Measurements from ENCODE around the gene KIF1B. TPM values are rescaled to one million over a fixed set of nuclear protein-coding genes. Genes with fewer than 3 reads are reported as not detected.

KIF1B gene
- polyA plus RNA-seq, 1 of the 3 experiments (the other 2 are of a cell fraction), result 6.8 TPM

DNA sequence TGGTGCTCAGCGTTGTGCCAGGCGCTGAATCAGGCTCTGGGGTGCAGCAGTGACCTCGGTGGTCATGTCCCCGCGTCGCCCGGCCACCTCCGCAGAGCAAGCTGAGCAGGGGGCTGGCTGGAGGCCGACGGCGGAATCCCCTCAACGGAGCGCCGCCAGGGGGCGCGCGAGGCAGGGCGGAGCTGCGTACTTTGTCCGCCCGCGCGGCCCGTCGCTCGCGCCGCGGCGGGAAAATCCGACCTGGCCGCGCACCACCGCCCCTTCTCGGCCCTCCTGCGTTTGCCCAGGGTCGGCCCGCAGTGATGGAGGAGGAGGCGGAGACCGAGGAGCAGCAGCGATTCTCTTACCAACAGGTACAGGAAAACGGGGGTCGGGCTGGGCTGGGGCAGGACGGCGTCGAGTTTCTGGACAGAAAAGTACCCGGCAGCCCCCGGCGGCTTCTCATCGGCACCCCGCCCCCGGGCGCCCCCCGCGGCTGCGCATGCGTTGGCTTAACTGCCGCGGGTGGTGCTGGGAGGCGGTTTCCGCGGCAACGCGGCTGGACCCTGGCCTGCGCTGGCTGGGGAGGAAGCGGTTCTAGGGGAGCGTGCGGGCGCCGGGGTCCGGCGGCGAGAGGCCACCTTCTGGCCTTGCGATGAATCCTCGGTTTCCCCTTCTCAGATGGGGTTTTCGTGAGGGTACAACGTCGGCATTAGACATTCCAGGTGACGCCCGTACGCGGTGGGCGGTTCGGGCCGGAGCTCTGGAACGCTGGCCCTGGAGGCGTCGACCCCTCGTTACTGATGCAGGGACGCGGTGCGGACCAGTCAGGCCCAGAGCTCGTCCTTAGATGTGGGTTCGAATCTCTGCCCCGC is 220.1 kb downstream of the KIF1B start, which contains the start of gene CENPS:
Gene CENPS, plus strand, starts transcription at position 218 of the 854 bp plus-strand sequence. Its CDS starts 85 bp downstream, at position 303.
- Histone ChIP-seq H3K79me2 (ENCODE audit: insufficient read depth) (peaks cover 18% of the 10 kb centered on the region), H3K36me3 (replicated peaks in 1 of 2; ENCODE audit: control insufficient read depth in 1 of 2, insufficient read depth in 2 of 2, low read length in 1 of 2) (peaks cover 0 to 3% of the 10 kb centered on the region in 2 experiments), H3K9ac (peak within 1 kb of the TSS; percentile 72), H3K9me3 (no peaks in the 10 kb centered on the region), H4K20me1 (ENCODE audit: insufficient read depth) (no peaks in the 10 kb centered on the region), H3F3A (replicated peaks; ENCODE audit: insufficient read depth) (no peaks in the 10 kb centered on the region), H3K4me3 (ENCODE audit: low read depth in 2 of 2, low read length in 1 of 2) (peak within 1 kb of the TSS; percentile 68 to 82), H3K4me1 (ENCODE audit: control insufficient read depth in 1 of 2, insufficient read depth in 2 of 2, low read depth in 1 of 2, low read length in 1 of 2) (peaks cover 3 to 9% of the 10 kb centered on the region in 2 experiments; a peak in 1 of 4 replicates), H2AFZ (ENCODE audit: low read depth) (peak within 1 kb of the TSS; percentile 85), H3K9me2 (no peaks in the 10 kb centered on the region), H3K27ac (ENCODE audit: low read depth in 2 of 2, low read length in 1 of 2) (peak within 1 kb of the TSS; percentile 67 to 85), H3K4me2 (peak within 1 kb of the TSS; percentile 91), H3K27me3 (ENCODE audit: insufficient read depth) (no peaks in the 10 kb centered on the region)
- POLR2A ChIA-PET, result interaction anchor here (0.8 to 2.0 kb wide), 5 partner anchors 23 to 220 kb away, joined by 3 to 11 read pairs (median 3); partner anchors contain the start of gene KIF1B
- DNase-seq, result peak; percentile 98
- under 1% methylated on average over 24 of the region's 95 CpGs for WGBS (ENCODE audit: low lambda C conversion rate)
- CTCF ChIA-PET, result interaction anchor here (0.6 to 10.8 kb wide), 44 partner anchors 11 to 556 kb away, joined by 3 to 203 read pairs (median 4); partner anchors contain the start of genes CORT, DFFA, KIF1B and PGD
- TF ChIP-seq, protein P1, sequence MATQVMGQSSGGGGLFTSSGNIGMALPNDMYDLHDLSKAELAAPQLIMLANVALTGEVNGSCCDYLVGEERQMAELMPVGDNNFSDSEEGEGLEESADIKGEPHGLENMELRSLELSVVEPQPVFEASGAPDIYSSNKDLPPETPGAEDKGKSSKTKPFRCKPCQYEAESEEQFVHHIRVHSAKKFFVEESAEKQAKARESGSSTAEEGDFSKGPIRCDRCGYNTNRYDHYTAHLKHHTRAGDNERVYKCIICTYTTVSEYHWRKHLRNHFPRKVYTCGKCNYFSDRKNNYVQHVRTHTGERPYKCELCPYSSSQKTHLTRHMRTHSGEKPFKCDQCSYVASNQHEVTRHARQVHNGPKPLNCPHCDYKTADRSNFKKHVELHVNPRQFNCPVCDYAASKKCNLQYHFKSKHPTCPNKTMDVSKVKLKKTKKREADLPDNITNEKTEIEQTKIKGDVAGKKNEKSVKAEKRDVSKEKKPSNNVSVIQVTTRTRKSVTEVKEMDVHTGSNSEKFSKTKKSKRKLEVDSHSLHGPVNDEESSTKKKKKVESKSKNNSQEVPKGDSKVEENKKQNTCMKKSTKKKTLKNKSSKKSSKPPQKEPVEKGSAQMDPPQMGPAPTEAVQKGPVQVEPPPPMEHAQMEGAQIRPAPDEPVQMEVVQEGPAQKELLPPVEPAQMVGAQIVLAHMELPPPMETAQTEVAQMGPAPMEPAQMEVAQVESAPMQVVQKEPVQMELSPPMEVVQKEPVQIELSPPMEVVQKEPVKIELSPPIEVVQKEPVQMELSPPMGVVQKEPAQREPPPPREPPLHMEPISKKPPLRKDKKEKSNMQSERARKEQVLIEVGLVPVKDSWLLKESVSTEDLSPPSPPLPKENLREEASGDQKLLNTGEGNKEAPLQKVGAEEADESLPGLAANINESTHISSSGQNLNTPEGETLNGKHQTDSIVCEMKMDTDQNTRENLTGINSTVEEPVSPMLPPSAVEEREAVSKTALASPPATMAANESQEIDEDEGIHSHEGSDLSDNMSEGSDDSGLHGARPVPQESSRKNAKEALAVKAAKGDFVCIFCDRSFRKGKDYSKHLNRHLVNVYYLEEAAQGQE (IDR thresholded peaks at IDR 0.05; ENCODE audit: low read depth, low read length), result peak; percentile 71; the same call in 1 of the 2 replicates
- TF ChIP-seq SIN3A (IDR thresholded peaks at IDR 0.05; ENCODE audit: borderline replicate concordance, low read depth, low read length) (peak; percentile 97; the same call in 1 of the 2 replicates), RXRA (IDR thresholded peaks at IDR 0.05; ENCODE audit: borderline replicate concordance, low read depth) (no peak), JUND (IDR thresholded peaks at IDR 0.05) (no peak), FOXM1 (IDR thresholded peaks at IDR 0.05; ENCODE audit: low read depth) (peak; percentile 55; the same call in 1 of the 2 replicates), CHD2 (IDR thresholded peaks at IDR 0.05; ENCODE audit: low read length, partially characterized antibody) (peak; percentile 37), ELF1 (IDR thresholded peaks at IDR 0.05) (no peak; the same call in 1 of the 2 replicates), RCOR1 (IDR thresholded peaks at IDR 0.05; ENCODE audit: low read length) (no peak; the same call in 1 of the 2 replicates), GABPA (IDR thresholded peaks at IDR 0.05; ENCODE audit: low read depth) (peak; percentile 8; the same call in 1 of the 2 replicates), YY1 (IDR thresholded peaks at IDR 0.05; ENCODE audit: low read depth) (peak; percentile 49; the same call in 1 of the 2 replicates), FOXJ3 (CRISPR knock-in tag; IDR thresholded peaks at IDR 0.05) (peak; percentile 5; the same call in 1 of the 2 replicates), TAF1 (IDR thresholded peaks at IDR 0.05; ENCODE audit: borderline replicate concordance, low read depth, low read length) (peak; percentile 39; the same call in 1 of the 2 replicates), EZH2phosphoT487 (IDR thresholded peaks at IDR 0.05; ENCODE audit: borderline replicate concordance, low read depth) (no peak), RAD21 (IDR thresholded peaks at IDR 0.05; ENCODE audit: low read length) (peak; percentile 63), RFX5 (IDR thresholded peaks at IDR 0.05; ENCODE audit: low read length) (no peak), MXI1 (IDR thresholded peaks at IDR 0.05; ENCODE audit: low read depth, low read length) (peak; percentile 88), POLR2AphosphoS5 (IDR thresholded peaks at IDR 0.05; ENCODE audit: low read depth, low read length) (peak; percentile 91), TEAD4 (IDR thresholded peaks at IDR 0.05; ENCODE audit: borderline replicate concordance, insufficient read depth) (no peak), NFIC (IDR thresholded peaks at IDR 0.05; ENCODE audit: borderline replicate concordance) (peak; percentile 8; the same call in 1 of the 2 replicates), EP300 (IDR thresholded peaks at IDR 0.05; ENCODE audit: borderline replicate concordance in 1 of 2, low read depth in 1 of 2, low read length in 1 of 2) (no peak), SMC3 (IDR thresholded peaks at IDR 0.05; ENCODE audit: low read depth, low read length) (peak; percentile 90)
- TF ChIP-seq, protein P2, sequence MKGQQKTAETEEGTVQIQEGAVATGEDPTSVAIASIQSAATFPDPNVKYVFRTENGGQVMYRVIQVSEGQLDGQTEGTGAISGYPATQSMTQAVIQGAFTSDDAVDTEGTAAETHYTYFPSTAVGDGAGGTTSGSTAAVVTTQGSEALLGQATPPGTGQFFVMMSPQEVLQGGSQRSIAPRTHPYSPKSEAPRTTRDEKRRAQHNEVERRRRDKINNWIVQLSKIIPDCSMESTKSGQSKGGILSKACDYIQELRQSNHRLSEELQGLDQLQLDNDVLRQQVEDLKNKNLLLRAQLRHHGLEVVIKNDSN (IDR thresholded peaks at IDR 0.05; ENCODE audit: borderline replicate concordance, low read depth), result no peak
- TF ChIP-seq, protein P3, sequence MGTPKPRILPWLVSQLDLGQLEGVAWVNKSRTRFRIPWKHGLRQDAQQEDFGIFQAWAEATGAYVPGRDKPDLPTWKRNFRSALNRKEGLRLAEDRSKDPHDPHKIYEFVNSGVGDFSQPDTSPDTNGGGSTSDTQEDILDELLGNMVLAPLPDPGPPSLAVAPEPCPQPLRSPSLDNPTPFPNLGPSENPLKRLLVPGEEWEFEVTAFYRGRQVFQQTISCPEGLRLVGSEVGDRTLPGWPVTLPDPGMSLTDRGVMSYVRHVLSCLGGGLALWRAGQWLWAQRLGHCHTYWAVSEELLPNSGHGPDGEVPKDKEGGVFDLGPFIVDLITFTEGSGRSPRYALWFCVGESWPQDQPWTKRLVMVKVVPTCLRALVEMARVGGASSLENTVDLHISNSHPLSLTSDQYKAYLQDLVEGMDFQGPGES (IDR thresholded peaks at IDR 0.05; ENCODE audit: low read depth, low read length), result no peak
- TF ChIP-seq, protein P4, sequence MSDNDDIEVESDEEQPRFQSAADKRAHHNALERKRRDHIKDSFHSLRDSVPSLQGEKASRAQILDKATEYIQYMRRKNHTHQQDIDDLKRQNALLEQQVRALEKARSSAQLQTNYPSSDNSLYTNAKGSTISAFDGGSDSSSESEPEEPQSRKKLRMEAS (IDR thresholded peaks at IDR 0.05; ENCODE audit: low read depth), result peak; percentile 96
- TF ChIP-seq, protein P5, sequence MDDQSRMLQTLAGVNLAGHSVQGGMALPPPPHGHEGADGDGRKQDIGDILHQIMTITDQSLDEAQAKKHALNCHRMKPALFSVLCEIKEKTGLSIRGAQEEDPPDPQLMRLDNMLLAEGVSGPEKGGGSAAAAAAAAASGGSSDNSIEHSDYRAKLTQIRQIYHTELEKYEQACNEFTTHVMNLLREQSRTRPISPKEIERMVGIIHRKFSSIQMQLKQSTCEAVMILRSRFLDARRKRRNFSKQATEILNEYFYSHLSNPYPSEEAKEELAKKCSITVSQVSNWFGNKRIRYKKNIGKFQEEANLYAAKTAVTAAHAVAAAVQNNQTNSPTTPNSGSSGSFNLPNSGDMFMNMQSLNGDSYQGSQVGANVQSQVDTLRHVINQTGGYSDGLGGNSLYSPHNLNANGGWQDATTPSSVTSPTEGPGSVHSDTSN (IDR thresholded peaks at IDR 0.05), result 0 out of 2 replicates have a peak, but pooled peaks have one; percentile 4

All from SK-N-SH (cell line).